NCI-H2081 (cell line): ENCODE measurements around the gene SEC22B.
"Not testable (repeated sequence)": the region's sequence is repeated elsewhere in the genome, so short reads cannot be mapped to it uniquely, and the experiment has no call there.

Experiments used
- DNase-seq, 2 experiments: peaks; one replicate each; lab custom pipeline; 2025; lab: John Stamatoyannopoulos, UW

The SEC22B gene

GRCh38 chr1:120116094-120116493 lies 60.2 kb downstream of the SEC22B start:
- not testable (repeated sequence) for DNase-seq

DNA sequence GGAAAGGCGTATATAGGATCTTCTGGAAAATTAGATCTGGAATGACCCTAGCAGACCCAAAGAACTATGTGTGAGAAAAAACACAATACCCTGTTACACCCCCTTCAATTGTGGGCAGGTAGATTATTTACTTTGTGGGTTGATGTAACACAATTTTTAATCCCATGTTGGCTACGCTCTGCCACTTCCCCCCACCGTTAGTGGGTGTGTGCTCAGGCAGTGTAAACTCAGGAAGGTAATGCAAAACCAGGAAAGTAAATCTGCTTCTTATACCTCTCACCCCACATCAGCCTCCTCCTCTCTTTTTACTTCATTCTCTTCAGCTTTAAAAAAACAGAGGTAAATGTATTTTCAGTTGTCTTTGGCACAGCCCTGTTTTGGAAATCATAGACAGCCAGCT lies 63.2 kb downstream of the SEC22B start:
- DNase-seq, result not testable (repeated sequence)

- not testable (repeated sequence) for DNase-seq
Measured at GRCh38 chr1:120112212-120112611, 64.1 kb downstream of the SEC22B start.

DNA sequence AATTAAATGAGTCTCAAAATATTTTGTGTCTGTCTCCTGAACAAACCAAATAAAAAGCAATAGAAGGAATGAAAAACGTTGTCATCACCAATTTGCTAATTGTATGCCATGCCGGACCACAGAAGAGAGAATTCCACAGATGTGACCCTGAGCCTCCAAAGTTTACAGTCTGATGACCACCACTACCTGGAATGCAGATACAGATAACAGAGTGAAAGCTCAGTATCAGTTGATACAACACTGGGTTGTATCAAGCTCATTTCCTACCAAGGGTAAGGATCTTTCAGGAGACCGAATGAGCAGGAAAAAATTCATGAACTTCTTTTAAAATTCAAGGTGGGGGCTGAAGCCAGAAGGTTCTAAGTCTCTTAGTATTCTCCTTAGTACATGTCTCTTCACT lies 64.5 kb downstream of the SEC22B start:
- not testable (repeated sequence) for DNase-seq

DNA sequence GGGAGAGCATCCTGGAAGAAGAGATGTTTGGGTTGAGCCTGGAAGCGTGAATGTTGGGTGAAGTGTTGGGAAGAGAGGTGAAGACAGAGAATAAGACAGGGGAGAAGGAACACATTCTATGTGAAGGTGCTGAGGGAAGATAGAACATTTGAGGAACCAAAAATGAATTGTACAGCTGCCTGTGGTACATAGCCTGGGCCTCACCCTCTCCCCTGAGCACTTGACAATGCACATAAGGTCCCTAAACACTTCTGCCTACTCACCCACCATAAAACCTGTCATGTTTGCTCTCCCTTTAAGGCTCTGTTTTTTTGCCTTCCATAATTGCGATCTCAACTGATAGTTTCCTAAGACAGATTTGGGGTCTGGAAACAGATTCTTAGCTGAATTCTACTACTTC lies 65.3 kb downstream of the SEC22B start:
- not testable (repeated sequence) for DNase-seq

DNA sequence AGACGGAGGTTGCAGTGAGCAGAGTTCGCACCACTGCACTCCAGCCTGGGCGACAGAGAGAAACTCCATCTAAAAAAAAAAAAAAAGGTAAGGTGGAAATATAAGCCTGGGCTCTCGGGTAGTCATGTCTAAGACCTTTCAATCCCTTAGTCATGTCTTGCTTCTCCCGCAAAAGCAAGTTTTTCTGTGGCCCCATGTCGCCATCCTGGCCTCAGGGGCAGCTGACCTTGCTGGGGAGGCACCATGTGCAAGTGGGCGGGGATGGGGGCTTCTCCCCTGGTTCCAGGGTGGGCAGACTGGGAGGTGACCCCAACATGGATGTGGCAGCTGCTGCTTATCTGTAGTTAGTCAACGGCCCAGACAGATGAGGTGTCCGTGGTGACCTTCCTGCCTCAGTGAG lies 66.7 kb downstream of the SEC22B start:
- DNase-seq, result not testable (repeated sequence)

DNA sequence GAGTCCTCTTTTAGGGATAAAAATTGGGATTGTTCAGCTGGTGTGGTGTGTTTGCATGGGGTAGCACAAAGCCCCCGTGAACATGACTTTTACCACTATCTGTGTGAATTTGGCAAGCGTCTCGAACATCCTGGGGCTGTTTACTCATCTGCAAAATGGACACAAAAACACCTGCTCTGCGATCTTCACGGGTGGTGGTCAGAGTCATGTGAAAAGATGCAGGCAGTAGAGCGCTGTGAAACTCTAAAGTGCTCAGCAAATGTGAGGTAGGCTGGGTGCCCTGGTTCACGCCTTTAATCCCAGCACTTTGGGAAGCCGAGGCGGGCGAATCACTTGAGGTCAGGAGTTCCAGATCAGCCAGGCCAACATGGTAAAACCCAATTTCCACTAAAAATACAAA lies 67.1 kb downstream of the SEC22B start:
- DNase-seq, result not testable (repeated sequence)

GRCh38 chr1:120105288-120105687 lies 71.0 kb downstream of the SEC22B start:
- not testable (repeated sequence) for DNase-seq

GRCh38 chr1:120103768-120104167 lies 72.6 kb downstream of the SEC22B start:
- DNase-seq, result not testable (repeated sequence)

- not testable (repeated sequence) for DNase-seq
Measured at GRCh38 chr1:120101593-120101992, 74.7 kb downstream of the SEC22B start.
